C4-2B (cell line): Measurements from ENCODE around the gene GALK2.

Source experiments
- CTCF ChIP-seq: fragments of 450-650 bp; conservative IDR thresholded peaks from 2 replicates; pipeline ENCODE4 v1.5.1; 2017; ENCODE audit warnings: mild to moderate bottlenecking
- ZFX ChIP-seq: fragments of 450-650 bp; IDR thresholded peaks from 2 replicates; pipeline ENCODE4 v1.6.1; 2017

GRCh38 chr15:49212897-49213296 lies 42.9 kb downstream of the GALK2 start:
- no peak for TF ChIP-seq CTCF
- no peak for TF ChIP-seq ZFX
